Thoracic aorta (tissue), 2 donors: ENCODE measurements around the gene RABEPK. TPM values are rescaled to one million over a fixed set of nuclear protein-coding genes. Genes with fewer than 3 reads are reported as not detected.
A peak's percentile ranks its signal among the peaks of the same experiment; 100 is the strongest.

Experiments used
- ATAC-seq: fragments of 150-250 bp; one replicate; pipeline ENCODE4 v1.8.0; 2017; ENCODE audit warnings: low read depth; ENCODE audit not compliant: insufficient number of reproducible peaks, low FRiP score
- DNase-seq: peaks from one replicate; pipeline ENCODE4 v3.0.0-alpha.2; 2020; ENCODE audit warnings: low spot score
- H3K27ac ChIP-seq, 2 donors: fragments of 200-600 bp; sonication (generic); 1 replicate in 1 of 2; 2 replicates in 1 of 2; pipeline ENCODE4 v1.5.1; 2016; ENCODE audit warnings: mild to moderate bottlenecking in 2 of 2, moderate library complexity in 2 of 2
- H3K27me3 ChIP-seq: fragments of 200-600 bp; sonication (generic); replicated peaks from 2 replicates; pipeline ENCODE4 v1.6.0; 2016; ENCODE audit warnings: mild to moderate bottlenecking; ENCODE audit not compliant: insufficient read depth
- H3K36me3 ChIP-seq: fragments of 200-600 bp; sonication (generic); one replicate; pipeline ENCODE4 v1.5.1; 2016
- H3K4me1 ChIP-seq, 2 donors: fragments of 200-600 bp; sonication (generic); 1 replicate in 1 of 2; 2 replicates in 1 of 2; pipeline versions ENCODE4 v1.5.1 to v1.6.0; 2016; ENCODE audit warnings: low read depth in 2 of 2, mild to moderate bottlenecking in 1 of 2; ENCODE audit not compliant: control insufficient read depth in 1 of 2
- H3K4me3 ChIP-seq: fragments of 200-600 bp; sonication (generic); 2 replicates; pipeline ENCODE4 v1.5.1; 2016; ENCODE audit warnings: mild to moderate bottlenecking
- H3K9me3 ChIP-seq: fragments of 200-600 bp; sonication (generic); 2 replicates; pipeline ENCODE4 v1.5.1; 2016
- total RNA-seq, 2 donors: library from RNA; depleted of rRNA; stranded (reverse); fragments of >200 nt; gene quantifications; one replicate each; pipeline versions ENCODE4 v1.1.0 to v1.2.3, GENCODE V29; 2016
- TF ChIP-seq, protein P1 (sequence below): fragments of 200-600 bp; sonication (generic); IDR thresholded peaks from one replicate; pipeline ENCODE4 v1.5.1; 2019; ENCODE audit warnings: antibody characterized with exemption

Gene RABEPK
- total RNA-seq, 2 donors from 2014 or later: 8.1 to 9.9 TPM

DNA sequence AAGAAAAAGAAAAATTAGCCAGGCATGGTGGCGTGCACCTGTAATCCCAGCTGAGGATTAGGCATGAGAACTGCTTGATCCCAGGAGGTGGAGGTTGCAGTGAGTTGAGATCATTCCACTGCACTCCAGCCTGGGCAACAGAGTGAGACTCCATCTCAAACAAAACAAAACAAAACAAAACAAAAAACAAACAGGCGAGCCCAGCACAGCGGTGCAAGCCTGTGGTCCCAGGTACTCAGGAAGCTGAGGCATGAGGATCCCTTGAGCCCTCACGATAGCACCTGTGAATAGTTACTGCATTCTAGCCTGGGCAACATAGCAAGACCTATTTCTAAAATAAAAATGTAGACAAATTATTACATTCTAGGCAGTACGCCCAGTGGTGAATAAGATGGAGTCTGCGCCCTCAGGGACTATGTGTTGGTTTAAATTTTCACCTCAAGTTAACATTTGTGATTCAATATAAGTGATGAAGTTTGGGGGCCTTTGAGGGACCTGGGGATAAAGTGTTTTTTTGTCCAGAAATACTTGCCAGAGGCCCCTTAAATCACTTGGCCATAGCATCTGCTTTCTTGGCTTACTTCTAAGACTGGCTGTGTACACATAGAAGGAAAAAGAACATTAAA lies 57.9 kb downstream of the RABEPK start:
- TF ChIP-seq, protein P1, sequence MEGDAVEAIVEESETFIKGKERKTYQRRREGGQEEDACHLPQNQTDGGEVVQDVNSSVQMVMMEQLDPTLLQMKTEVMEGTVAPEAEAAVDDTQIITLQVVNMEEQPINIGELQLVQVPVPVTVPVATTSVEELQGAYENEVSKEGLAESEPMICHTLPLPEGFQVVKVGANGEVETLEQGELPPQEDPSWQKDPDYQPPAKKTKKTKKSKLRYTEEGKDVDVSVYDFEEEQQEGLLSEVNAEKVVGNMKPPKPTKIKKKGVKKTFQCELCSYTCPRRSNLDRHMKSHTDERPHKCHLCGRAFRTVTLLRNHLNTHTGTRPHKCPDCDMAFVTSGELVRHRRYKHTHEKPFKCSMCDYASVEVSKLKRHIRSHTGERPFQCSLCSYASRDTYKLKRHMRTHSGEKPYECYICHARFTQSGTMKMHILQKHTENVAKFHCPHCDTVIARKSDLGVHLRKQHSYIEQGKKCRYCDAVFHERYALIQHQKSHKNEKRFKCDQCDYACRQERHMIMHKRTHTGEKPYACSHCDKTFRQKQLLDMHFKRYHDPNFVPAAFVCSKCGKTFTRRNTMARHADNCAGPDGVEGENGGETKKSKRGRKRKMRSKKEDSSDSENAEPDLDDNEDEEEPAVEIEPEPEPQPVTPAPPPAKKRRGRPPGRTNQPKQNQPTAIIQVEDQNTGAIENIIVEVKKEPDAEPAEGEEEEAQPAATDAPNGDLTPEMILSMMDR: no peak
- H3K27ac ChIP-seq: no peak overlapping the region
- H3K9me3 ChIP-seq: no peaks in the 10 kb centered on the region
- no peak for ATAC-seq
- H3K4me3 ChIP-seq: no peak overlapping the region
- DNase-seq: no peak
- H3K4me1 ChIP-seq: peaks cover 10 to 11% of the 10 kb centered on the region in 2 donors
- no peaks in the 10 kb centered on the region for H3K36me3 ChIP-seq
- H3K27me3 ChIP-seq: no peaks in the 10 kb centered on the region

DNA sequence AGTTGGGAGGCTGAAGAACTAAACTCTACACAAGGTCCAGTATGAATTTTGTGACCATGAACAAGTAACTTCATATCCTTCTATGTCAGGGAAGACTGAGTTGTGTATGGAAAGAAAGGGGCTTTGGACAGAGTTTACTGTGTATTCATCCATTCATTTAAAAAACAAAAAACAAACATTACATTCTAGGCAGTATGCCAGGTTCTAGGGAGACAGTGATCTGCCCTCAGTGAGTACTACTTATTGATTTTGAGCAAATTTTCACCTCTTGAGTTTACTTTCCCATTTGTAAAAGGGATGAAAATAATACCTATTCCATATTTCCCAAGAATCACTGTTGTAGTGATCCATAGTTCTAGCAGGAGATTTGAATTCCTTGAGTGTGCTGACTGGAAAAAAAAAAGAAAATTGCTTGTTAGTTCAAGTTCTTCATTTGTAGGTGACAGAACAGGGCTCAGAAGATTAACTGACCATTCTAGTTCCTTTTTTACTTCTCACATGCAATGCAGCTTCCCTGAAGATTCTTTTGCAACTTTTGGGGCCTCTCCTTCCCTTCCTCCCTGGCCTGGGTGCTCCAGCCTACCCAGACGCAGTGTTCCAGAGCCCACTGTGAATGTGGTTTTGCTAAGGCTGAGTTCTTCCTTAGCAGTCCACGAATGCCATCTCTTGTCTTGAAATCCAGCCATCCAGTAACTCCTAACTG lies 58.6 kb downstream of the RABEPK start:
- no peak for ATAC-seq

DNA sequence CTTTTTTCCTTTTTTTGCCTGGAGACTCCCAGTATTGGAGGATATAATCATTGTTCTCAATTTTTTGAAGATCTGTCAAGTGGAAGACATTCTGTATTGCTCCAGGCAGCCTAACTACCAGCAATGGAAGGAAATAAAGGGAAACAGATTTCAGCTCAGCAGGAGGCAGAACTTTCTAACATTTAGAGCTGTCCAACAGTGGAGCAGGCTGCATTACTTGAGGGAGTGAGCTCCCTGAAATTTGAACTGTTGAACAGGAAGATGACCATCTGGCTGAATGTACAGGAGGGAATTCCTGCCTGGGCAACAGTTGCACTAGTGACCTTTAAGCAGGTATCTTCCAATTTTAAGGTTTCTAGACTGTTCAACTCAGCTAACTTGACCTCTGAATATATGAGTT lies 60.2 kb downstream of the RABEPK start:
- H3K27ac ChIP-seq: peak overlapping the region in 1 of 2 donors; percentile 83
- H3K4me1 ChIP-seq: peaks cover 23 to 26% of the 10 kb centered on the region in 2 donors
- no peak for DNase-seq
- H3K4me3 ChIP-seq: no peak overlapping the region
- ATAC-seq: no peak
- H3K36me3 ChIP-seq: peaks cover 5% of the 10 kb centered on the region
- H3K27me3 ChIP-seq: no peaks in the 10 kb centered on the region
- no peaks in the 10 kb centered on the region for H3K9me3 ChIP-seq
- TF ChIP-seq, protein P1: no peak

More for the DNA sequence above, 58.6 kb downstream of the RABEPK start:
- DNase-seq: no peak
- TF ChIP-seq, protein P1: no peak
- Histone ChIP-seq H3K27me3 (no peaks in the 10 kb centered on the region), H3K27ac (no peak overlapping the region), H3K9me3 (no peaks in the 10 kb centered on the region), H3K4me1 (peaks cover 15 to 18% of the 10 kb centered on the region in 2 donors), H3K36me3 (peaks cover 1% of the 10 kb centered on the region), H3K4me3 (no peak overlapping the region)

DNA sequence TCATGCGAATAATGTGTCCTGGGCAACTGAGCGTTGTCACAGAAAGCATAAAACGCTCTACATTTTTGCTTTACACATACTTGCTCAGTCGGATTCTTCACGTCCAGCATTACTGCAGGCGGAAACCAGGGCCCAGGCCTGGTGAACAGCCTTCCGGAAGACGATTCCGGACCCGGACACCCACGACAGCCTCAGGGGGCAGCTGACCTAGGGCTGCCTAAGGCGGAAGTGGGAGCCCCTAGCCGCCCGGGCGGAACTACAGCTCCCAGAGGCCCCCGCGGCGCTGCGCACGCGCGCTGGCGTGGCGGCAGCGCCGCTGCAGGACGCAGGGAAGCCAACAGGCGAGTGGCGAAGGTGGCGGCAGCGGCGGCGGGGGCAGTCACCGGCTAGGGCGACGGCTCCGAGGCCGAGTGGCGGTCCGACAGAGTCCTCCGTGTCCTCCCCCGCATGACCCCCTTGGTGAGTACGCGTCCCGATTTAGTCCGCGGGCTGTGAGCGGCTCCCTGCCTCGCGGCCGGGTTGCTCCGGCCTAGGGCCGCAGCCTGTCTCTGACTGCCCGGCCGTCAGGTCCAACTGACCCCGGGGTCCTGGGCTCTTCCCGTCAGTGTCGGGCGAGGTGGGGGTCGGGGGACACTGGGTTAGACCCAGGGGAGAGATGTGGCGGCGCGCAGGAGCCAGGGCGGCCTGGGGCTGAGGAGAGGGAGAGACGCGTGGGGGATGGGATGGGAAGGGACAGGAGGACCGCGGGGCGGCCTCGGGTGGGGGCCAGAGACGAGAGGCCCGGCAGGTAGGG lies 61.4 kb downstream of the RABEPK start, which contains the start of gene GAPVD1:
Gene GAPVD1, plus strand, starts transcription at position 326 of the 793 bp plus-strand sequence. CDS start 37,096 bp downstream, outside the sequence.
- Histone ChIP-seq H3K4me1 (peaks cover 23 to 26% of the 10 kb centered on the region in 2 donors), H3K4me3 (peak within 1 kb of the TSS; percentile 99), H3K36me3 (peaks cover 5% of the 10 kb centered on the region), H3K9me3 (no peaks in the 10 kb centered on the region), H3K27me3 (no peaks in the 10 kb centered on the region), H3K27ac (peak within 1 kb of the TSS; percentile 75 to 83)
- ATAC-seq (peak; percentile 69), DNase-seq (peak; percentile 43)
- TF ChIP-seq, protein P1: peak; percentile 58
